A673 (cell line): ENCODE results near the gene TEC. TPM values are rescaled to one million over a fixed set of nuclear protein-coding genes. Genes with fewer than 3 reads are reported as not detected.

Experiments
- BruUV-seq: library from RNA; stranded (reverse); fragments of 400-500 nt; replicated peaks from 2 replicates; lab custom pipeline; 2021; lab: Mats Ljungman, UMichigan
- CTCF ChIA-PET: fragments of 300-600 bp; sonication (Branson Sonifier 250); formaldehyde crosslinking; loops from one replicate; lab custom pipeline; 2022; ENCODE audit warnings: antibody characterized with exemption; lab: Charles Lee
- POLR2A ChIA-PET: fragments of 300-600 bp; sonication (Branson Sonifier 250); formaldehyde crosslinking; loops from one replicate; lab custom pipeline; 2022; ENCODE audit warnings: antibody characterized with exemption; ENCODE audit not compliant: low non-redundant PET; lab: Charles Lee
- DNase-seq: peaks from one replicate; pipeline ENCODE4 v3.0.0-alpha.2; 2015; ENCODE audit warnings: low spot score
- H3K27ac ChIP-seq: fragments of 200-600 bp; sonication (generic); 2 replicates; pipeline ENCODE4 v1.5.1; 2016; ENCODE audit warnings: mixed run types, low read depth, mild to moderate bottlenecking, mixed read lengths, antibody characterized with exemption, low read length; ENCODE audit not compliant: poor library complexity, severe bottlenecking
- H3K27me3 ChIP-seq: fragments of 200-600 bp; sonication (generic); replicated peaks from 2 replicates; pipeline ENCODE4 v1.6.1; 2017; ENCODE audit warnings: mixed run types, low read depth, mild to moderate bottlenecking, mixed read lengths, antibody characterized with exemption, low read length; ENCODE audit not compliant: insufficient read depth, poor library complexity
- H3K36me3 ChIP-seq: fragments of 200-600 bp; sonication (generic); 2 replicates; pipeline ENCODE4 v1.6.1; 2016; ENCODE audit warnings: mixed run types, mild to moderate bottlenecking, mixed read lengths, antibody characterized with exemption, low read length; ENCODE audit not compliant: insufficient read depth, poor library complexity, severe bottlenecking
- H3K4me1 ChIP-seq: fragments of 200-600 bp; sonication (generic); 2 replicates; pipeline ENCODE4 v1.6.1; 2017; ENCODE audit warnings: mixed run types, mild to moderate bottlenecking, mixed read lengths, antibody characterized with exemption, low read length; ENCODE audit not compliant: insufficient read depth, poor library complexity, severe bottlenecking
- H3K4me3 ChIP-seq: fragments of 200-600 bp; sonication (generic); 2 replicates; pipeline ENCODE4 v1.5.1; 2016; ENCODE audit warnings: low read depth, mixed run types, mild to moderate bottlenecking, mixed read lengths, low read length; ENCODE audit not compliant: poor library complexity, severe bottlenecking
- H3K9me3 ChIP-seq: fragments of 200-600 bp; sonication (generic); 2 replicates; pipeline ENCODE4 v1.6.1; 2016; ENCODE audit warnings: mixed run types, low read depth, mild to moderate bottlenecking, mixed read lengths, antibody characterized with exemption, low read length; ENCODE audit not compliant: poor library complexity, severe bottlenecking
- CTCF ChIP-seq: fragments of 300-800, 200-600 bp; sonication (generic); conservative IDR thresholded peaks from 2 replicates; pipeline ENCODE4 v1.5.1; 2017; ENCODE audit warnings: low read depth, mild to moderate bottlenecking, antibody characterized with exemption, low read length, moderate library complexity, mixed read lengths
- EZH2 ChIP-seq: fragments of 200-600 bp; sonication (generic); IDR thresholded peaks from 2 replicates; pipeline ENCODE4 v1.6.1; 2017; ENCODE audit warnings: borderline replicate concordance, low read depth, mild to moderate bottlenecking, mixed read lengths, antibody characterized with exemption, low read length; ENCODE audit not compliant: poor library complexity, severe bottlenecking
- intact Hi-C: fragments of 100-400 bp; cut with micrococcal nuclease; formaldehyde crosslinking; loops from one replicate; pipeline ENCODE4 v1.10.0; 2022; ENCODE audit not compliant: unreplicated experiment
- total RNA-seq: library from RNA; stranded (reverse); gene quantifications from 2 replicates; pipeline ENCODE4 v1.2.3, GENCODE V29; 2021

TEC gene
- total RNA-seq, 1 experiment from 2014 or later = 6.8 TPM

GRCh38 chr4:48095441-48095840 is 174.2 kb downstream of the TEC start:
- intact Hi-C loops = no loop called here
- H3K27ac ChIP-seq = no peak overlapping the region
- no peaks in the 10 kb centered on the region for H3K9me3 ChIP-seq
- CTCF ChIA-PET = interaction anchor here (0.6 kb wide), 1 partner anchor 195 kb away, joined by 9 read pairs; no protein-coding TSS in a partner anchor
- TF ChIP-seq EZH2 (no peak), CTCF (no peak)
- H3K4me1 ChIP-seq = peaks cover 35% of the 10 kb centered on the region
- H3K4me3 ChIP-seq = no peak overlapping the region
- POLR2A ChIA-PET = no interaction called here
- no peaks in the 10 kb centered on the region for H3K36me3 ChIP-seq
- H3K27me3 ChIP-seq = no peaks in the 10 kb centered on the region
- BruUV-seq = no TSS peak
- DNase-seq = no peak

- Histone ChIP-seq H3K27me3 (no peaks in the 10 kb centered on the region), H3K27ac (peak overlapping the region; percentile 27), H3K4me3 (no peak overlapping the region), H3K4me1 (peaks cover 30% of the 10 kb centered on the region), H3K9me3 (no peaks in the 10 kb centered on the region), H3K36me3 (no peaks in the 10 kb centered on the region)
- POLR2A ChIA-PET = no interaction called here
- intact Hi-C loops = no loop called here
- peak; percentile 84 for DNase-seq
- no TSS peak for BruUV-seq
- CTCF ChIA-PET = no interaction called here
- TF ChIP-seq CTCF (no peak), EZH2 (no peak)
Measured at GRCh38 chr4:48093991-48094416, 175.6 kb downstream of the TEC start.

GRCh38 chr4:48090621-48091020 is 179.0 kb downstream of the TEC start:
- H3K4me1 ChIP-seq = peaks cover 29% of the 10 kb centered on the region
- ChIA-PET CTCF (no interaction called here), POLR2A (no interaction called here)
- H3K4me3 ChIP-seq = no peak overlapping the region
- no peak overlapping the region for H3K27ac ChIP-seq
- H3K9me3 ChIP-seq = no peaks in the 10 kb centered on the region
- no peaks in the 10 kb centered on the region for H3K36me3 ChIP-seq
- intact Hi-C loops = no loop called here
- no peak for TF ChIP-seq EZH2
- no peak for TF ChIP-seq CTCF
- H3K27me3 ChIP-seq = no peaks in the 10 kb centered on the region
- peak; percentile 59 for DNase-seq
- no TSS peak for BruUV-seq
